MCF 10A (cell line): ENCODE measurements around the gene LPAR6. TPM values are rescaled to one million over a fixed set of nuclear protein-coding genes. Genes with fewer than 3 reads are reported as not detected.

Experiments used
- BruUV-seq: library from RNA; stranded (reverse); fragments of 400-500 nt; replicated peaks from 2 replicates; lab custom pipeline; 2021; lab: Mats Ljungman, UMichigan
- CTCF ChIA-PET: fragments of 300-600 bp; sonication (Branson Sonifier 250); formaldehyde crosslinking; extraction: SDS; loops from one replicate; lab custom pipeline; 2021; ENCODE audit warnings: antibody characterized with exemption, inconsistent platforms; lab: Yijun Ruan, JAX
- POLR2A ChIA-PET: fragments of 300-600, 350-650 bp; sonication (Branson Sonifier 250); formaldehyde crosslinking; extraction: SDS; loops from one replicate; lab custom pipeline; 2020; ENCODE audit warnings: antibody characterized with exemption, inconsistent platforms; lab: Yijun Ruan, JAX
- DNase-seq: peaks from one replicate; pipeline ENCODE4 v3.0.0-alpha.2; 2018; ENCODE audit not compliant: unreplicated experiment
- H3K27ac Mint-ChIP-seq: one replicate; pipeline ENCODE4 v1.8.0; 2022; ENCODE audit warnings: mild to moderate bottlenecking, low read depth, mixed read lengths; ENCODE audit not compliant: unreplicated experiment
- H3K27me3 Mint-ChIP-seq: one replicate; pipeline ENCODE4 v1.8.0; 2022; ENCODE audit warnings: mixed read lengths; ENCODE audit not compliant: insufficient read depth, unreplicated experiment
- H3K36me3 Mint-ChIP-seq: one replicate; pipeline ENCODE4 v1.8.0; 2022; ENCODE audit warnings: mild to moderate bottlenecking, moderate library complexity, mixed read lengths; ENCODE audit not compliant: insufficient read depth, unreplicated experiment
- H3K4me1 Mint-ChIP-seq: one replicate; pipeline ENCODE4 v1.8.0; 2022; ENCODE audit warnings: mixed read lengths; ENCODE audit not compliant: insufficient read depth, unreplicated experiment
- H3K4me3 Mint-ChIP-seq: one replicate; pipeline ENCODE4 v1.8.0; 2022; ENCODE audit warnings: mild to moderate bottlenecking, moderate library complexity, mixed read lengths; ENCODE audit not compliant: unreplicated experiment
- H3K9me3 Mint-ChIP-seq: one replicate; pipeline ENCODE4 v1.8.0; 2022; ENCODE audit warnings: mixed read lengths; ENCODE audit not compliant: unreplicated experiment
- CTCF ChIP-seq: fragments of 200-600 bp; IDR thresholded peaks from one replicate; pipeline ENCODE4 v1.8.0; 2022; ENCODE audit warnings: antibody characterized with exemption, mild to moderate bottlenecking; ENCODE audit not compliant: unreplicated experiment
- intact Hi-C: fragments of 100-400 bp; cut with micrococcal nuclease; formaldehyde crosslinking; loops from 2 replicates; pipeline ENCODE4 v1.14.1; 2022
- total RNA-seq: library from RNA; stranded (reverse); gene quantifications from 2 replicates; pipeline ENCODE4 v1.2.3, GENCODE V29; 2022

LPAR6 gene
- total RNA-seq, 1 experiment from 2014 or later = 3.1 TPM

DNA sequence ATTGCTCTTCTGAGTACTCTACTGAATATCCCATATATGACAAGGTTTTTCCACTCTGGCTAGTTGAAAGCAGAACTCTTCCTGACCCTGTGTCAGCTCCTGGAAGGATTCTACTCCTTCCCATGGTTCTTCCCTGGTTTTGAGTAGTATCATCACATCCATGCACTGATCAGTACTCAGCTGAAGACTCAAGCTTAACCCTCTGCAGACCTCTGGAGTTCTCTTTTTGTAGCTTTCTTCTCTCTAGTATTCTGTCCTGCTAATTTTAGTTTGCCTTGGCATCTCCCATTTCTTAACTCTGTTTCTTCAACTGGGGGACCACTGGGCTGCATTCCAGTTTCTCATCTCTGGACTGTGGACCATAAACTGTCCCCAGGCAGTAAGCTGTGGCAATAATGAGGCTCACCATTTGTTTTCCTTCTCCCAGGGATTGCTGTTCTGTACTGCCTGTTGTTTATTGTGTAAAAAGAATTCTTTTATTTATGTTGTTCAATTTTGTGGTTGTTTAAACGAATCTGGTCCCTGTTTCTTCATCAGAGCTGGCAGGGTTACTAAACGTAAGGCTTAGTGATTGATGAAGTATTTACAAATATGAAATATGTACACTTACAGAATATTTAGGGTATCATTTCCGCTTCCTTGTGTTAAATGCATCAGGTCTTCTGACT lies 19.7 kb downstream of the LPAR6 start:
- peaks cover 30% of the 10 kb centered on the region for H3K36me3 Mint-ChIP-seq
- DNase-seq = no peak
- POLR2A ChIA-PET = interaction anchor here (0.7 to 0.8 kb wide), 2 partner anchors 41 to 56 kb away, joined by 3 read pairs; no protein-coding TSS in a partner anchor
- H3K4me1 Mint-ChIP-seq = peaks cover 3% of the 10 kb centered on the region
- no peak overlapping the region for H3K4me3 Mint-ChIP-seq
- H3K27ac Mint-ChIP-seq = peak overlapping the region; percentile 67
- CTCF ChIA-PET = interaction anchor here (0.5 to 1.3 kb wide), 3 partner anchors 21 to 1073 kb away, joined by 3 to 5 read pairs (median 3); no protein-coding TSS in a partner anchor
- no peaks in the 10 kb centered on the region for H3K27me3 Mint-ChIP-seq
- H3K9me3 Mint-ChIP-seq = peaks cover 8% of the 10 kb centered on the region
- BruUV-seq = no TSS peak
- no peak for TF ChIP-seq CTCF
- intact Hi-C loops = no loop called here

- TF ChIP-seq CTCF = no peak
- intact Hi-C loops = no loop called here
- no peak for DNase-seq
- Mint-ChIP-seq H3K27me3 (no peaks in the 10 kb centered on the region), H3K4me3 (no peak overlapping the region), H3K9me3 (peaks cover 8% of the 10 kb centered on the region), H3K27ac (no peak overlapping the region), H3K36me3 (peaks cover 24% of the 10 kb centered on the region), H3K4me1 (no peaks in the 10 kb centered on the region)
- ChIA-PET POLR2A (no interaction called here), CTCF (no interaction called here)
- no TSS peak for BruUV-seq
These were observed 21.7 kb downstream of the LPAR6 start for GRCh38 chr13:48391257-48391656.

DNA sequence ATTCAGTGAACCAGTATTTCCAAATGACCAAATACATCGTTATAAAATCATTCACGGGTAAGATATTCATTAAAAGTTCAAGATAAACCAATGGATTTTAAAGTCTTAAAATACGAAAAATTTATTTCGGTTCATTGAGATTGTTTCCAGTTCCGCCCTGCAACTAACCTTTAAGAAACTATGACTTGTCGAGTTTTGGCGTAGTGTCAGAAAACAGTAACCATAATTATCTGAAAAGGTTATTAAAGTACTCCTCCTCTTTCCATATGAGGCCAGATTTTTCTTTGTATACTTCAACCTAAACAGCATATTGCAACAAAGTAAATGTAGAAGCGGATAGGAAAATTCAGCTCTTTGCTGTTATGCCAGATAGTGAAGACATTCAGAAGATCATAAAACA lies 26.1 kb downstream of the LPAR6 start:
- no peak overlapping the region for H3K4me3 Mint-ChIP-seq
- ChIA-PET POLR2A (interaction anchor here (0.6 to 1.2 kb wide), 3 partner anchors 17 to 879 kb away, joined by 3 read pairs; no protein-coding TSS in a partner anchor), CTCF (interaction anchor here (0.6 kb wide), 1 partner anchor 440 kb away, joined by 3 read pairs; no protein-coding TSS in a partner anchor)
- H3K4me1 Mint-ChIP-seq = no peaks in the 10 kb centered on the region
- DNase-seq = no peak
- no peaks in the 10 kb centered on the region for H3K27me3 Mint-ChIP-seq
- H3K27ac Mint-ChIP-seq = no peak overlapping the region
- TF ChIP-seq CTCF = no peak
- peaks cover 24% of the 10 kb centered on the region for H3K36me3 Mint-ChIP-seq
- H3K9me3 Mint-ChIP-seq = no peaks in the 10 kb centered on the region
- intact Hi-C loops = no loop called here
- no TSS peak for BruUV-seq

DNA sequence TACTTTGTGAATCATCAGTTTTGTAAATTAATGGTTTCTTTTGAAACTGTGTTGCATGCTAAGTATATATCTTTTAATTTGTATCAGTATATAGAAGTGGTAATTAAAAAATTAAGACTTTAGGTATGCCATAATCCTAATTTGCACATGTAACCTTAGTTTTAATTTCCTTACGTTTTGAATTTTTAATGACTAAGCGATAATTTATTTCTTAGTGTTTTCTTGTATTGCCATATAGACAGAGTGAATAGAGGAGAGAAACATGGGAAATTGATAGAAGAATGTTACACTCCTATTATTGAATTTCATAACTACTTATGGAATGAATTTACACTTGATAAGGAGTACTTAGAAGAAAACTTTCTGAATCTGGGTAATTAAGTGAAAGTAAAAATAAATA lies 29.5 kb downstream of the LPAR6 start:
- no peak overlapping the region for H3K4me3 Mint-ChIP-seq
- H3K36me3 Mint-ChIP-seq = peaks cover 49% of the 10 kb centered on the region
- H3K27me3 Mint-ChIP-seq = no peaks in the 10 kb centered on the region
- no peaks in the 10 kb centered on the region for H3K9me3 Mint-ChIP-seq
- ChIA-PET CTCF (no interaction called here), POLR2A (no interaction called here)
- no TSS peak for BruUV-seq
- no peaks in the 10 kb centered on the region for H3K4me1 Mint-ChIP-seq
- intact Hi-C loops = no loop called here
- no peak for TF ChIP-seq CTCF
- no peak for DNase-seq
- no peak overlapping the region for H3K27ac Mint-ChIP-seq
